Coronary artery (tissue), 2 donors: ENCODE results near the gene S100P.

Source experiments
- DNase-seq: peaks from one replicate; pipeline ENCODE4 v3.0.0-alpha.2; 2017; ENCODE audit warnings: low spot score
- H3K27ac ChIP-seq, 2 donors: fragments of 200-600 bp; sonication (generic); one replicate each; pipeline ENCODE4 v1.5.1; 2016 to 2019
- H3K4me3 ChIP-seq: fragments of 200-600 bp; sonication (generic); 2 replicates; pipeline ENCODE4 v1.5.1; 2016; ENCODE audit warnings: mild to moderate bottlenecking, moderate library complexity
- CTCF ChIP-seq: fragments of 200-600 bp; sonication (generic); IDR thresholded peaks from one replicate; pipeline ENCODE4 v1.5.1; 2019; ENCODE audit warnings: antibody characterized with exemption

S100P gene

DNA sequence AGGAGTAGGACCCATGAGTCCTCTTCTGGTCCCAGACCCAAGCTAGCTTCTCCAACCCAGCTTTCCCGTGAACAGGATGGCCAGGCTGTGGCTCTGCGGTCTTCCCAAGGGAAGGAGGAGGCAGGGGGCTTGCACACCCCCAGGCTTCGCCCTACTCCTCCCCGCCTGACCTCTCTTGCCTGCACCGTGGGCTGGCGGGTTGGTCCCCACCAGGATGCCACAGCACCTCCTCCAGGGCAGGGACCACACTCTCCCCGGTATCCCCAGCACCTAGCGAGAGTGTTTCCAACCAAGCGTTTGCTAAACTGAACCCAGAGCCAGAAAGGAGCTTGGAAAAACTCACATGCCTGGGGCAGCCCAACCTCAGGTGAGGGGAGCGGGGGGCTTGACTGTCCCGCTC is 9.0 kb upstream of the S100P start:
- no peak for TF ChIP-seq CTCF
- DNase-seq: no peak
- Histone ChIP-seq H3K4me3 (no peak overlapping the region), H3K27ac (no peak overlapping the region)

- TF ChIP-seq CTCF: no peak
- Histone ChIP-seq H3K27ac (no peak overlapping the region), H3K4me3 (no peak overlapping the region)
- DNase-seq: no peak
Measured at GRCh38 chr4:6686104-6686787, 7.4 kb upstream of the S100P start.

DNA sequence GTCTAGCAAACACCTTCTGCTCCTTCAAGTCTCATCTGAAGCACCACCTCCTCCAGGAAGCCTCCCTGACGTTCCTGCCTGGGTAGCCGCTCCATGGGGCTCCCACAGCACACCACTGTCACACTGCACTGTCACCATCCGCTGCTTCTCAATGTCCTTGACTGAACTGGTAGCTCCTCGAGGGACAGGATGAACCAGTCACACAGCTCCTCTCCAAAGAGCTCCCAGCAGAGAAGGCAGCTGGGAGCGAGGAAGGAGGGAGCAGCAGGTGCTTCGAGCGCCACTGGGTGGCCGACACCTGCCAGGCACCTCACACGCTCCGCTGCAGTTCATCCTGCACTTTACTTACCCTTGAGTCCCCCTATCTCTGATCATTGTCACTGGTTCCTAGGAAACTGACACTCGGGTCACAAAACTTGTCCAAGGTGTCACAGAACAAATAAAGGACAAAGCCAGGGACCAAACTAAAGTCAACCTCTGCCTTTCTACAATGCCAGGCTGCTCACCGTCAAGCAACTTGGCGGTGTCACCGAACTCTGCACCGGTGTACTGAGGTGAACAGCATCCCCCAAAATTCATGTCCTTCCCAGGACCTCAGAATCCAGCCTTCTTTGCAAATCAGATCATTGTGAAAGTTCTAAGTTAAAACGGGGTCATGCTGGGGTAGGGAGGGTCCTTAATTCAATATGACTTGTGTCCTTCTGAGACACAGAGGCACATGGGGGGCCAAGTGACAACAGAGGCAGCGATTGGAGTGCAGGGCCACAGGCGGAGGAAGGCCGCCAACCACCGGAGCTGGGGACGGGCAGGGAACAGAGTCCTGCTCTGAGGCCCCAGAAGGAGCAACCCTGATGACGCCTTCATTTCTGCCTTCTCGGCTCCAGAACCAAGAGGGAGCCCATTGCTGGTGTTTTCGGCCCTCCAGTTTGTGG is 5.5 kb upstream of the S100P start:
- peak overlapping the region; percentile 25 for H3K4me3 ChIP-seq
- DNase-seq: no peak
- TF ChIP-seq CTCF: no peak
- H3K27ac ChIP-seq: peak overlapping the region in 1 of 2 donors; percentile 22

DNA sequence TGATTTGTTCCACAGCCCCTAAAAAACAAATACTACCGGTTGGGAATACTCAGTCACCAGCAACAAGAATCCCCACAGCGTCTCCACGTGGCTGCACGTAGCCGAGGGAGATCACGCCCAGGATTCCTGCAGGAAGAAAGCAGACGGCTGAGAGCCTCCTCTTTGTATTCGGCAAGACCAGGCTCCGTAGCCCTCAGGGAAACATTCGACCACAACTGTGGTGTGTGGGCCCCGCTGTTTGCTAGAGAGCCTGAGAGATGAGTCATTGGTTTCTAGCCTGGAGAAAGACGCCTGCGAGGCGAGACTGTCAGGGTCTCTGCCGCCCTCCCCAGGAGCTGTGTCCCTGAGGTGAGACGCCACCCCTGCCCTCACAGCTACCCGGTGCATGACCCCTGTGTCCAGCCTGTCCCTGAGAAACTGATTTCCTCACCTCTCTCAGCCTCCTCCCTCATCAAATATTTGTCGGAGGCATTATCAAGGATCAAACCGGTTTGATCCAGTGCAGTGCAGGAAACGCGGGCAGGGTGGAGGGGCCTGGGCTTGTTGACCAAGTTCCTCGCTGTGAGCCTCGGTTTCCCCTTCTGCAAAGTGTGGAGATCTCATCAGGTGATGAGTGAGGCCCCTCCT is 4.7 kb upstream of the S100P start:
- Histone ChIP-seq H3K4me3 (peak overlapping the region; percentile 25), H3K27ac (peak overlapping the region in 1 of 2 donors; percentile 25)
- no peak for DNase-seq
- TF ChIP-seq CTCF: no peak

GRCh38 chr4:6689506-6689960 is 4.1 kb upstream of the S100P start:
- no peak overlapping the region for H3K4me3 ChIP-seq
- DNase-seq: no peak
- peak overlapping the region in 1 of 2 donors; percentile 25 for H3K27ac ChIP-seq
- TF ChIP-seq CTCF: no peak

DNA sequence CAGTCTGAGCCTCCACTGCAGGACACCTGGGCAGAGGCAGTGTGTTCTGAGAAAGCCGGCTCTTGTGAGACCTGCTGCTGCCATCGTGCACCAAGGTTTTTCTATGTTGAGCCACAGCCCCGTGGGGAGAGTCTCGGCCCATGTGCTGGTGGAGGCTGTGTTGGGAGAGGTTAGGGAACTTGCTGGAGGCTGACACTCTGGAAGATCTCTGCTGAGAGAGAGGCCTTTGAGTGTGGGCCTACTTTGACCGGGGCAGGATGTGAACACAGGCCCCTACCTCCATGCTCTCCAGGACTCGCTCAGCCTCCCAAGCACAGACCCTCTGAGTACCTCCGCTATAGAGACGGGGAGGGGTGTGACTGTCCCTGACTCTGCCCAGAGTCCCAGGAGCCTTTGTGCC is 1.3 kb upstream of the S100P start:
- no peak overlapping the region for H3K27ac ChIP-seq
- no peak for TF ChIP-seq CTCF
- no peak overlapping the region for H3K4me3 ChIP-seq
- no peak for DNase-seq
